SU-DHL-6 (cell line): ENCODE measurements around the gene NIPSNAP2.

ENCODE experiments used
- H2AFZ ChIP-seq: fragments of 200-600 bp; sonication (generic); 2 replicates; pipeline ENCODE4 v1.6.1; 2014; ENCODE audit warnings: low read depth, mild to moderate bottlenecking, moderate library complexity, mixed read lengths, antibody characterized with exemption, low read length; ENCODE audit not compliant: severe bottlenecking
- H3F3A ChIP-seq: fragments of 200-600 bp; shearing (Covaris generic); 2 replicates; pipeline ENCODE4 v1.6.0; 2016; ENCODE audit warnings: antibody characterized with exemption, mild to moderate bottlenecking; ENCODE audit not compliant: insufficient read depth
- H3K27ac ChIP-seq: fragments of 200-600 bp; sonication (generic); 2 replicates; pipeline ENCODE4 v1.5.1; 2016; ENCODE audit warnings: low read depth, mild to moderate bottlenecking, low read length, moderate library complexity, mixed read lengths
- H3K27me3 ChIP-seq: fragments of 200-600 bp; sonication (generic), shearing (Covaris generic); 2 replicates; pipeline ENCODE4 v1.6.0; 2014; ENCODE audit warnings: mild to moderate bottlenecking, low read length
- H3K36me3 ChIP-seq: fragments of 200-600 bp; sonication (generic); 2 replicates; pipeline ENCODE4 v1.6.1; 2014; ENCODE audit warnings: mild to moderate bottlenecking, low read length, mixed read lengths
- H3K4me2 ChIP-seq: fragments of 300-600, 200-600 bp; shearing (Covaris generic), sonication (generic); 2 replicates; pipeline ENCODE4 v1.6.0; 2014; ENCODE audit warnings: low read length, low read depth, mild to moderate bottlenecking; ENCODE audit not compliant: poor library complexity, severe bottlenecking
- H3K4me3 ChIP-seq: fragments of 200-600 bp; sonication (generic); 2 replicates; pipeline ENCODE4 v1.5.1; 2014; ENCODE audit warnings: antibody characterized with exemption, low read length, mild to moderate bottlenecking, mixed read lengths; ENCODE audit not compliant: insufficient read depth, poor library complexity, severe bottlenecking
- H3K79me2 ChIP-seq: fragments of 200-600 bp; sonication (generic); 2 replicates; pipeline ENCODE4 v1.6.1; 2014; ENCODE audit warnings: mild to moderate bottlenecking, low read length, moderate library complexity; ENCODE audit not compliant: insufficient read depth
- H3K9ac ChIP-seq: fragments of 200-600 bp; sonication (generic); 2 replicates; pipeline ENCODE4 v1.7.0; 2014; ENCODE audit warnings: mild to moderate bottlenecking, low read length
- H3K9me2 ChIP-seq: fragments of 200-600 bp; sonication (generic); replicated peaks from 2 replicates; pipeline ENCODE4 v1.6.1; 2014; ENCODE audit warnings: low read length; ENCODE audit not compliant: insufficient read depth
- H3K9me3 ChIP-seq: fragments of 200-600 bp; sonication (generic); 2 replicates; pipeline ENCODE4 v1.6.1; 2014; ENCODE audit warnings: low read length, mixed read lengths; ENCODE audit not compliant: insufficient read depth
- H4K20me1 ChIP-seq: fragments of 200-600 bp; sonication (generic); 2 replicates; pipeline ENCODE4 v1.6.1; 2014; ENCODE audit warnings: low read depth, mild to moderate bottlenecking, antibody characterized with exemption, low read length, moderate library complexity, mixed read lengths
- CTCF ChIP-seq: fragments of 200-600 bp; sonication (generic); IDR thresholded peaks from one replicate; pipeline ENCODE4 v1.5.1; 2017; ENCODE audit warnings: antibody characterized with exemption, mild to moderate bottlenecking, low read length, moderate library complexity; ENCODE audit not compliant: insufficient read depth, poor library complexity, severe bottlenecking
- EZH2phosphoT487 ChIP-seq: fragments of 200-600 bp; sonication (generic), shearing (Covaris generic); conservative IDR thresholded peaks from 2 replicates; pipeline ENCODE4 v1.6.1; 2018; ENCODE audit warnings: mild to moderate bottlenecking, antibody characterized with exemption, low read length, moderate library complexity, mixed read lengths

NIPSNAP2 gene

DNA sequence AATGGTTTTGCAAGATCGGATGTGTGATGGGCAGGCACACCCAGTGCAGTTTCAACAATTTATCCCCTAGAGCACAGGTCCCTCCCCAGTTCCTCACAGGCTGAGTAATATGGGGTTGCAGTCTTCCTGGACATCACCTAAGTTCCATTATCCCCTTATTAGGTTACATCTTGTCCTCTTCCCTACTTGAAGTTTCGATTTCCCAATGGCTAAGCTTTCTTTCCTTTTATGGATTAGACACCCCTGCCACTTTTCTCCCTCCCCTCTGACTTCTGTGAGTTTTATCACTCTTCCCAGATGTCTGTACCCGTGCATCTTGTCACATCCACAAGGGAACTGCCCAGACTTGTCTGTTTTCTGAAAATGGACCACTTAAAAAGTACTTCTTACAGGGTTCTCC lies 2.4 kb upstream of the NIPSNAP2 start:
- H3K27me3 ChIP-seq = no peaks in the 10 kb centered on the region
- H3K4me2 ChIP-seq = no peak overlapping the region
- no peak overlapping the region for H3K9ac ChIP-seq
- H4K20me1 ChIP-seq = no peaks in the 10 kb centered on the region
- H3K27ac ChIP-seq = no peak overlapping the region
- H3K36me3 ChIP-seq = no peaks in the 10 kb centered on the region
- peaks cover 13% of the 10 kb centered on the region for H3F3A ChIP-seq
- no peaks in the 10 kb centered on the region for H3K9me2 ChIP-seq
- no peak overlapping the region for H2AFZ ChIP-seq
- H3K9me3 ChIP-seq = no peaks in the 10 kb centered on the region
- no peaks in the 10 kb centered on the region for H3K79me2 ChIP-seq
- TF ChIP-seq EZH2phosphoT487 (no peak), CTCF (no peak)
- no peak overlapping the region for H3K4me3 ChIP-seq

DNA sequence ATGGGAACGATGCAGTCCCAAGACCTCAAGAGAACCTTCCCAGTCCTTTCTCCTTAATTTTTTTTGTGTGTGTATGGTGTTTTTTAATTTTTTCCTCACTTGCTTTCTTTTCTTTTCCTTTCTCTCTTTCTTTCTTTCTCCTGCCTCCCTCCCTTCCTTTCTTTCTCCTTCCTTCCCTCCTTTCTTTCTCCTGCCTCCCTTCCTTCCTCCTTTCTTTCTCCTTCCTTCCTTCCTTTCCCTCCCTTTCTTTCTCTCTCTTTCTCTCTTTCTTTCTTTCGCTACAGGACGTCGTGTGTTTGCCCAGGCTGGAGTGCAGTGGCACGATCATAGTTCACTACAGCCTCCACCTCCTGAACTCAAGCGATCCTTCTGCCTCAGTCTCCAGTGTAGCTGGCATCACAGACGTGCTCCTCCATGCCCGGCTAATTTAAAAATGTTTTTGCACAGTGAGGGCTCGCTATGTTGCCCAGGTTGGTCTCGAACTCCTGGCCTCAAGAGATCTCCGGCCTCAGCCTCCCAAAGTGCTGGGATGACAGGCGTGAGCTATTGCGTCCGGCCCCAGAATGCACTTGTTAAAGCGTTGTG lies 709 bp upstream of the NIPSNAP2 start:
- Histone ChIP-seq H3K27me3 (no peaks in the 10 kb centered on the region), H3K9ac (peak overlapping the region; percentile 88), H3K9me3 (no peaks in the 10 kb centered on the region), H3K79me2 (no peaks in the 10 kb centered on the region), H3K4me3 (peak overlapping the region; percentile 62), H3K9me2 (no peaks in the 10 kb centered on the region), H3K27ac (0 out of 2 replicates have a peak overlapping the region, but pooled peaks have one; percentile 31), H3K36me3 (no peaks in the 10 kb centered on the region), H2AFZ (peak overlapping the region; percentile 97), H3F3A (peaks cover 15% of the 10 kb centered on the region), H4K20me1 (no peaks in the 10 kb centered on the region), H3K4me2 (peak overlapping the region; percentile 72)
- TF ChIP-seq CTCF = no peak
- no peak for TF ChIP-seq EZH2phosphoT487

DNA sequence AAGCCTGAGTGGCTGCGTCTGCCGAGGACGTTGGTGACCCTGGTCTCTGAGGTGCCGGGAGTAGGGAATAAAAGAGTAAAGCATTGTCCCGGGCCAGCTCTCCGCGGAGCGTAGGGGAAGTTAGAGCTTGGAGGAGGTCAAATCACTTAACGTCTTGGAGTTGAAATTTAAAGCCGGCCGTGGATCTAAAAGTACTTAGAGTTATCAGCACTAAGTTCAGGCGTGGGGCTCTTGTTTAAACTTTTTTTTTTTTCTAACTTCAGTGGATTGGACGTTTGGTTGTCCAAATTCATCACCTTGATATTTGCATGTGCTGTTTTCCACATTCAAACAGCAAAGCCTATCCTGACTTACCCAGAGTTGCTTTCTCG lies 700 bp downstream of the NIPSNAP2 start:
- no peaks in the 10 kb centered on the region for H3K9me2 ChIP-seq
- no peaks in the 10 kb centered on the region for H4K20me1 ChIP-seq
- TF ChIP-seq EZH2phosphoT487 (no peak), CTCF (no peak)
- no peaks in the 10 kb centered on the region for H3K36me3 ChIP-seq
- H3F3A ChIP-seq = peaks cover 15% of the 10 kb centered on the region
- H3K4me2 ChIP-seq = peak overlapping the region; percentile 61
- H2AFZ ChIP-seq = peak overlapping the region; percentile 100
- H3K9me3 ChIP-seq = no peaks in the 10 kb centered on the region
- H3K9ac ChIP-seq = peak overlapping the region; percentile 88
- H3K4me3 ChIP-seq = peak overlapping the region; percentile 94
- H3K79me2 ChIP-seq = no peaks in the 10 kb centered on the region
- H3K27me3 ChIP-seq = no peaks in the 10 kb centered on the region
- peak overlapping the region; percentile 69 for H3K27ac ChIP-seq
